ENCODE data around the gene CHRNA10.

The CHRNA10 gene

GRCh38 chr11:3671334-3672254, at the start of gene CHRNA10:
Gene CHRNA10 (minus strand): TSS chr11:3671384. CDS start chr11:3671312, 72 bp downstream.
- H3K27me3 ChIP-seq (ENCODE audit: control insufficient read depth, low read length): no peaks in the 10 kb centered on the region
- no peaks in the 10 kb centered on the region for H3F3A ChIP-seq (ENCODE audit: control insufficient read depth, insufficient read depth)
- H3K9me2 ChIP-seq (replicated peaks; ENCODE audit: control insufficient read depth, low read length): no peaks in the 10 kb centered on the region
- no peaks in the 10 kb centered on the region for H3K9me3 ChIP-seq (ENCODE audit: control insufficient read depth, insufficient read depth, low read length)
- no peak within 1 kb of the TSS for H3K4me3 ChIP-seq (ENCODE audit: low read length)
- no peaks in the 10 kb centered on the region for H3K4me1 ChIP-seq (ENCODE audit: control insufficient read depth, low read length)
- H3K4me2 ChIP-seq (ENCODE audit: low read length): no peak within 1 kb of the TSS
- TF ChIP-seq CTCF (IDR thresholded peaks at IDR 0.05; ENCODE audit: low read depth, low read length, poor library complexity, severe bottlenecking) (no peak), EZH2phosphoT487 (IDR thresholded peaks at IDR 0.05; ENCODE audit: borderline replicate concordance, low read length) (no peak)
- H3K36me3 ChIP-seq (ENCODE audit: control insufficient read depth, low read length): peaks cover 59% of the 10 kb centered on the region
- H3K27ac ChIP-seq (ENCODE audit: low read depth, low read length): no peak within 1 kb of the TSS
- H4K20me1 ChIP-seq (ENCODE audit: control insufficient read depth, insufficient read depth, low read depth, low read length): no peaks in the 10 kb centered on the region
- H3K79me2 ChIP-seq (ENCODE audit: control insufficient read depth, low read length): no peaks in the 10 kb centered on the region

GRCh38 chr11:3712274-3712673, 41.1 kb upstream of the CHRNA10 start:
- H4K20me1 ChIP-seq (ENCODE audit: control insufficient read depth, insufficient read depth, low read depth, low read length): no peaks in the 10 kb centered on the region

GRCh38 chr11:3710485-3711259, 39.5 kb upstream of the CHRNA10 start:
- no peaks in the 10 kb centered on the region for H4K20me1 ChIP-seq (ENCODE audit: control insufficient read depth, insufficient read depth, low read depth, low read length)
- no peak overlapping the region for H3K4me2 ChIP-seq (ENCODE audit: low read length)
- H3K27ac ChIP-seq (ENCODE audit: low read depth, low read length): no peak overlapping the region
- H3K79me2 ChIP-seq (ENCODE audit: control insufficient read depth, low read length): 0 out of 2 replicates have a peak, but pooled peaks cover 5% of the 10 kb centered on the region
- peaks cover 89% of the 10 kb centered on the region for H3K36me3 ChIP-seq (ENCODE audit: control insufficient read depth, low read length)
- no peaks in the 10 kb centered on the region for H3K27me3 ChIP-seq (ENCODE audit: control insufficient read depth, low read length)
- H3K9me2 ChIP-seq (replicated peaks; ENCODE audit: control insufficient read depth, low read length): no peaks in the 10 kb centered on the region
- no peak overlapping the region for H3K4me3 ChIP-seq (ENCODE audit: low read length)
- H3K9me3 ChIP-seq (ENCODE audit: control insufficient read depth, insufficient read depth, low read length): no peaks in the 10 kb centered on the region
- peaks cover 3% of the 10 kb centered on the region; the same call in 1 of the 2 replicates for H3F3A ChIP-seq (ENCODE audit: control insufficient read depth, insufficient read depth)
- no peaks in the 10 kb centered on the region for H3K4me1 ChIP-seq (ENCODE audit: control insufficient read depth, low read length)
- TF ChIP-seq EZH2phosphoT487 (IDR thresholded peaks at IDR 0.05; ENCODE audit: borderline replicate concordance, low read length): no peak
- TF ChIP-seq CTCF (IDR thresholded peaks at IDR 0.05; ENCODE audit: low read depth, low read length, poor library complexity, severe bottlenecking): no peak

More at GRCh38 chr11:3712274-3712673, 41.1 kb upstream of the CHRNA10 start:
- peaks cover 3% of the 10 kb centered on the region; the same call in 1 of the 2 replicates for H3F3A ChIP-seq (ENCODE audit: control insufficient read depth, insufficient read depth)
- H3K9me2 ChIP-seq (replicated peaks; ENCODE audit: control insufficient read depth, low read length): no peaks in the 10 kb centered on the region
- no peaks in the 10 kb centered on the region for H3K27me3 ChIP-seq (ENCODE audit: control insufficient read depth, low read length)
- no peaks in the 10 kb centered on the region for H3K9me3 ChIP-seq (ENCODE audit: control insufficient read depth, insufficient read depth, low read length)
- peaks cover 90% of the 10 kb centered on the region for H3K36me3 ChIP-seq (ENCODE audit: control insufficient read depth, low read length)
- no peak for TF ChIP-seq CTCF (IDR thresholded peaks at IDR 0.05; ENCODE audit: low read depth, low read length, poor library complexity, severe bottlenecking)
- H3K4me2 ChIP-seq (ENCODE audit: low read length): no peak overlapping the region
- no peak overlapping the region for H3K27ac ChIP-seq (ENCODE audit: low read depth, low read length)
- H3K4me3 ChIP-seq (ENCODE audit: low read length): no peak overlapping the region
- no peaks in the 10 kb centered on the region for H3K4me1 ChIP-seq (ENCODE audit: control insufficient read depth, low read length)
- H3K79me2 ChIP-seq (ENCODE audit: control insufficient read depth, low read length): 0 out of 2 replicates have a peak, but pooled peaks cover 5% of the 10 kb centered on the region
